Measurements from ENCODE around the gene HCAR1.
"Not testable (repeated sequence)": the region's sequence is repeated elsewhere in the genome, so short reads cannot be mapped to it uniquely, and the experiment has no call there.

DNA sequence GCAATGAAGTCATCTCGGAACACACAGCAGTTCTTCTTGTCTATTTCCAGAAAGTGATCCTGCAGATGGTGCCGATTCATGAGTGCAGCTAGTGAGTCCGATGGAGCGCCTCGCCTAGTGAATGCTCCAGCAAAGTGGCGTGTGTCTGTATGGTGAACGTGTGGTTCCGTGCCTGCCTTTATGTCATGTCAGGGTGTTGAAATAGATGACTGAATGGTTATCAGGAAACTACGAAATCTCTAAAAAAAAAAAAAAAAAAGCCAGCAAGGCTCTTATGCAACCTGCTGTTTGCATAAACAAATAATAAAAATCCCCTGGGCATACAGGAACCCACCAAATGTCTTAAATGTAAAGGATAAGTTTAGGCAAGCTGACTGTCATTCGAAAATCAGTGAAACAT, 14.0 kb downstream of the HCAR1 start, which contains the start of gene HCAR3:
- TF ChIP-seq CTCF (conservative IDR thresholded peaks at IDR 0.05 in 1 of 2, IDR thresholded peaks at IDR 0.05 in 1 of 2; ENCODE audit: extremely low read depth in 1 of 2, insufficient read depth in 1 of 2, low read depth in 1 of 2, low read length in 2 of 2); EZH2 (IDR thresholded peaks at IDR 0.05; ENCODE audit: borderline replicate concordance, low read length): not testable (repeated sequence)

Data from mammary epithelial cell (primary cell).